ENCODE results near the gene DZANK1.
"Not testable (repeated sequence)": the region's sequence is repeated elsewhere in the genome, so short reads cannot be mapped to it uniquely, and the experiment has no call there.

DZANK1 gene

DNA sequence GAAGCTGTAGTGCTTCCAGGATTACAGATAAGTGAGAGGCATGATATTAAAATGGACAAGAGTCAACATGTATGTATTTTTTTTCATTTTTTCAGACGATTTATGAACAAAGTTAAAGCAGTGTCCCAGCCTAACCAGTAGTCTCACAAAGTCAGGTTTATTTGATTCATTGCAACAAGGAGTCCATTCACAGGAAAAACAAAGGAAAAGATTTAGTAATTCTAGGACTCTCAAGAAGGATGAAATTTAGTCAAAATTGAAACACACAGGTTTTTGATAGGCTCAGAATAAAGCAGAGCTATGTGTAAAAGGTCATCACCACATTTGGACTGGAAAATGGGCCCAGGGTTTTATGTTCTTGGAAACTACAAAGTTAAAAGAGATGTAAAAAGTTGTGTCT lies 94.5 kb downstream of the DZANK1 start:
- DNase-seq: no peak

- no peak for DNase-seq
These were observed 102.1 kb downstream of the DZANK1 start for GRCh38 chr20:18364768-18365167.

DNA sequence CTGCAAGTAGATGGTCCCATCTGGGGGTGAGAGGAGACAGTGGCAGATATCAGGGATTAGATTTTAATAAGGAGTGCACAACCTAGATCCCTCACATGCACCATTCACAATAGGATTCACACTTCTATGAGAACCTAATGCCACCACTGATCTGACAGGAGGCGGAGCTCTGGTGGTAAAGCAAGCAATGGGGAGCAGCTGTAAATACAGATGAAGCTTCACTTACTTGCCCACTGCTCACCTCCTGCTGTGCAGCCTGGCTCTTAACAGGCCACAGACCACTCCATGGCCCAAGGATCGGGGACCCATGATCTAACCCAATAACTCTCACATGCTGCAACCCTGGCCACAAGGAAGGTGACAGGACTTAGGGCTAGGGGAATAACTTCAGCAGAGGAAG lies 103.1 kb downstream of the DZANK1 start:
- DNase-seq: no peak

GRCh38 chr20:18362916-18363315 lies 103.9 kb downstream of the DZANK1 start:
- no peak for DNase-seq

DNA sequence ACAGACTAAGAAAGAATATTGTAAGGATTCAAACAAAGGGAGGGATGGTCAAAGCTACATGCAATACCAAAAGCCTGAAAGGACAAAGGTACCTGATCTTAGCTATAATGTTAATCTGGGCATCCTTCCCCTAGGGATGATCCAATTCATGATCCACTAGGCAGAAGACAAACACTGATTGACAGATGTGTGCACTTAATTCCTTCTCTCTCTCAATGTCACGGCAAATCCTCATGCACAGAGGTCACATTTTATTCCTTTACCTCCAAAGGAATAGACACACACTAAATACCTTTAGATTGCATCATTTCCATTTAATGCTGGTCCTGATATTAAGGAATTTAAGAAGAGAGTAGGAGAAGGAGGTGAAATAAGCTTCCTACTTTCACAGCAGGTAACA lies 105.2 kb downstream of the DZANK1 start:
- DNase-seq: no peak

GRCh38 chr20:18360635-18361034 lies 106.2 kb downstream of the DZANK1 start:
- no peak for DNase-seq

GRCh38 chr20:18359854-18360253 lies 107.0 kb downstream of the DZANK1 start:
- DNase-seq: no peak

DNA sequence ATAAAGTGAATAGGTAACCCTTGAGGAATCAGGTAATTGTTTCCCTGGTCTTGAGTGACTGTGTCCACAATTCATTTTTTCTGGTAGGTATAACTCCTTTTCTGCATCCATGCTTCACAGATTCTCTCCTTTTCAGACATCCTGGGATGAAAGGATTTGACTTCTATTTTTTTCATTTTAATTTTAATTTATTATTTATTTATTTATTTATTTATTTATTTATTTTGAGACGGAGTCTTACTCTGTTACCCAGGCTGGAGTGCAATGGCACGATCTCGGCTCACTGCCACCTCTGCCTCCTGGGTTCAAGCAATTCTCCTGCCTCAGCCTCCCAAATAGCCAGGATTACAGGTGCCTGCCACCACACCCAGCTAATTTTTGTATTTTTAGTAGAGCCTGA lies 117.1 kb downstream of the DZANK1 start:
- DNase-seq: not testable (repeated sequence)
